ENCODE data around the gene NEU4.

NEU4 gene

DNA sequence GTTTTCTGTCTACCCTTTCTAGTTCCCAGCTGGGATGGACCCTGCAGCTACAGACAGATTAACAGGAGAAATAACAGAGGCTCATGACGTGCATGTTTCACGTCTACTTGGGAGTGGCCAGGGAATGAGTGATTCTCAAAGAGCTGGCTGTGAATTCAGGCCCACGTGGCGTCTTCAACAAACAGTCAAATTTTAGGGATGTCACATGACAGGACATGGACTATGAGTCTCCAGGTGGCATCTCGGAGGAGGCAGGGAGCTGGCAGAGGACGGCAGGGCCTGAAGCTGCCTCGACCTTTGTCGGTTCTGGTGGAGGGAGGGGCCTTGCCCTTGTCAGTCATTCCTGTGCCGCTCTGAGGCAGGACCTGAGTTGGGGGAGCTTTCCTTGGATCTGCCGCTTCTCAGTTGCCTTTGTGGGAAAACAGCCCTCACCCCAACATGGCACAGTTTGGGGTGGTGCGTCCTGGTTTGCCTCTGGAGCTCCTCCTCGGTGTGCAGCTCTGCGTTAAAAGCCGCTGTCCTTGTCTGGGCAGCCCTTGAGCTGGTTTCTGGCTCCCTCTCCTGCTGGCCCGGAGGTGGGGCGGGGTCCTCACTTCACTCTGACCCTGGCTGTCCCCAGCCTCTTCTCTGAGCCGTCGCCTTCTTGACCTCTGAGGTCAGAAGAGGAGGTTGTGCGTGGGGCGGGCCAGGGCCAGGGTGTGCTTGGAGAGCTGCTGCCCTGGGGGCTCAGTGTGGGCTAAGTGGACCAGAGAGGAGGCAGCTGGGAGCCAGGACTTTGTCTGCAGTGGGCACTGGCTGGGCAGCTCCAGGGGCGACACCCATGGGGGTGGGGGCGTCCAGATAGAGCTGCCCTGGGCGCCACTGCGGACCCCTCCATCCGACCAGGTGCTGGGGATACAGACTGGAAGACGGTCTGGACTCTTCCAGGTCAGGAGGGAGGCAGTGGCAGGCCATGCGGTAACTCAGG, 44.4 kb upstream of the NEU4 start:
- DNase-seq (ENCODE audit: low read depth in 2 of 2), result no peak
- TF ChIP-seq CTCF (IDR thresholded peaks at IDR 0.05; ENCODE audit: low read depth, low read length), result no peak
- no peak overlapping the region for H3K4me3 ChIP-seq (replicated peaks in 1 of 2; ENCODE audit: low read depth in 2 of 2, low read length in 2 of 2)

GRCh38 chr2:241767464-241768250, 41.3 kb upstream of the NEU4 start:
- TF ChIP-seq CTCF (IDR thresholded peaks at IDR 0.05; ENCODE audit: low read depth, low read length), result no peak
- no peak for DNase-seq (ENCODE audit: low read depth in 2 of 2)
- H3K4me3 ChIP-seq (replicated peaks in 1 of 2; ENCODE audit: low read depth in 2 of 2, low read length in 2 of 2), result no peak overlapping the region

GRCh38 chr2:241768251-241768711, 40.7 kb upstream of the NEU4 start:
- DNase-seq (ENCODE audit: low read depth in 2 of 2), result no peak
- no peak for TF ChIP-seq CTCF (IDR thresholded peaks at IDR 0.05; ENCODE audit: low read depth, low read length)

GRCh38 chr2:241768850-241769249, 40.1 kb upstream of the NEU4 start:
- TF ChIP-seq CTCF (IDR thresholded peaks at IDR 0.05; ENCODE audit: low read depth, low read length), result no peak
- no peak for DNase-seq (ENCODE audit: low read depth in 2 of 2)

More at GRCh38 chr2:241768251-241768711, 40.7 kb upstream of the NEU4 start:
- H3K4me3 ChIP-seq (replicated peaks in 1 of 2; ENCODE audit: low read depth in 2 of 2, low read length in 2 of 2), result no peak overlapping the region

DNA sequence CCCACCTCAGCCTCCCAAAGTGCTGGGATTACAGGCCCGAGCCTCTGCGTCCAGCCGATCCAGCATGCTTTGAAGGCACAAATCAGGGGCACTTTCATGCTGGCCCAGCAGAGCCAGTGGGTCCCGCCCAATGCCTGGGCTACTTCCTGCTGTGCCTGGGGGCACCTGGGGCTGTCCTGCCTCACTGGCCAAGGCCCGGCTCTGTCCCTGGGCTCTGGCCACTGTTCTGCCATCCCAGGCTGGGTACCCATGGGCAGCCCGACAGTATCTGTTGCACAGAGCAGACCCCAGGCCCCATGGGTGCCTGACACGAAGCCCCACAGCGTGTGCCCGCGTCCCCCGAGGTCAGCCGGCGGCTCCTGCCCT, 39.2 kb upstream of the NEU4 start:
- H3K4me3 ChIP-seq (replicated peaks in 1 of 2; ENCODE audit: low read depth in 2 of 2, low read length in 2 of 2), result no peak overlapping the region
- DNase-seq (ENCODE audit: low read depth in 2 of 2), result no peak
- no peak for TF ChIP-seq CTCF (IDR thresholded peaks at IDR 0.05; ENCODE audit: low read depth, low read length)

More at GRCh38 chr2:241768850-241769249, 40.1 kb upstream of the NEU4 start:
- no peak overlapping the region for H3K4me3 ChIP-seq (replicated peaks in 1 of 2; ENCODE audit: low read depth in 2 of 2, low read length in 2 of 2)

GRCh38 chr2:241770185-241770935, 38.6 kb upstream of the NEU4 start:
- no peak overlapping the region for H3K4me3 ChIP-seq (replicated peaks in 1 of 2; ENCODE audit: low read depth in 2 of 2, low read length in 2 of 2)
- TF ChIP-seq CTCF (IDR thresholded peaks at IDR 0.05; ENCODE audit: low read depth, low read length), result no peak
- DNase-seq (ENCODE audit: low read depth in 2 of 2), result no peak

Data from cardiac fibroblast (primary cell).